Measurements from ENCODE around the gene HDHD2.
"Not testable (repeated sequence)": the region's sequence is repeated elsewhere in the genome, so short reads cannot be mapped to it uniquely, and the experiment has no call there.

The HDHD2 gene

GRCh38 chr18:47150029-47150823 is at the start of gene HDHD2:
Gene HDHD2 (minus strand): TSS chr18:47150500. CDS start chr18:47136439, 14,061 bp downstream.
- DNase-seq (ENCODE audit: low read depth): peak; percentile 62

- not testable (repeated sequence) for DNase-seq (ENCODE audit: low read depth)
Observed at GRCh38 chr18:47195961-47196360, 45.7 kb upstream of the HDHD2 start.

- DNase-seq (ENCODE audit: low read depth): no peak
Observed at GRCh38 chr18:47191961-47192360, 41.7 kb upstream of the HDHD2 start.

GRCh38 chr18:47187721-47188120 is 37.4 kb upstream of the HDHD2 start:
- DNase-seq (ENCODE audit: low read depth): no peak

- no peak for DNase-seq (ENCODE audit: low read depth)
Observed at GRCh38 chr18:47184419-47185050, 34.2 kb upstream of the HDHD2 start.

- not testable (repeated sequence) for DNase-seq (ENCODE audit: low read depth)
Observed at GRCh38 chr18:47182156-47182555, 31.9 kb upstream of the HDHD2 start.

GRCh38 chr18:47180765-47181164 is 30.5 kb upstream of the HDHD2 start:
- DNase-seq (ENCODE audit: low read depth): no peak

- DNase-seq (ENCODE audit: low read depth): no peak
Observed at GRCh38 chr18:47179520-47179919, 29.2 kb upstream of the HDHD2 start.

- peak; percentile 89 for DNase-seq (ENCODE audit: low read depth)
Observed at GRCh38 chr18:47175898-47176575, 25.7 kb upstream of the HDHD2 start, which contains the start of gene IER3IP1. Gene IER3IP1 (minus strand): TSS chr18:47176364. CDS start chr18:47176277, 87 bp downstream.

- DNase-seq (ENCODE audit: low read depth): no peak
Observed at GRCh38 chr18:47175283-47175897, 25.1 kb upstream of the HDHD2 start.

GRCh38 chr18:47174545-47175116 is 24.3 kb upstream of the HDHD2 start:
- DNase-seq (ENCODE audit: low read depth): no peak

GRCh38 chr18:47172476-47172875 is 22.2 kb upstream of the HDHD2 start:
- no peak for DNase-seq (ENCODE audit: low read depth)

- DNase-seq (ENCODE audit: low read depth): no peak
Observed at GRCh38 chr18:47168913-47169312, 18.6 kb upstream of the HDHD2 start.

- DNase-seq (ENCODE audit: low read depth): no peak
Observed at GRCh38 chr18:47168509-47168908, 18.2 kb upstream of the HDHD2 start.

GRCh38 chr18:47166294-47166693 is 16.0 kb upstream of the HDHD2 start:
- DNase-seq (ENCODE audit: low read depth): no peak

- DNase-seq (ENCODE audit: low read depth): peak; percentile 61
Observed at GRCh38 chr18:47163241-47163640, 12.9 kb upstream of the HDHD2 start.

GRCh38 chr18:47160256-47160655 is 10.0 kb upstream of the HDHD2 start:
- no peak for DNase-seq (ENCODE audit: low read depth)

GRCh38 chr18:47158404-47158803 is 8.1 kb upstream of the HDHD2 start:
- not testable (repeated sequence) for DNase-seq (ENCODE audit: low read depth)

GRCh38 chr18:47151439-47151838 is 1.1 kb upstream of the HDHD2 start:
- no peak for DNase-seq (ENCODE audit: low read depth)

GRCh38 chr18:47150824-47151366 is 595 bp upstream of the HDHD2 start:
- DNase-seq (ENCODE audit: low read depth): no peak

GRCh38 chr18:47149457-47150028 is 757 bp downstream of the HDHD2 start:
- no peak for DNase-seq (ENCODE audit: low read depth)

Measured in stromal cell of bone marrow (primary cell).